HEK293 (cell line): Measurements from ENCODE around the gene SREBF2.

ENCODE experiments used
- CTCF ChIA-PET: fragments of 350-600 bp; formaldehyde crosslinking; extraction: SDS; loops from one replicate; lab custom pipeline; 2021; ENCODE audit warnings: antibody characterized with exemption; lab: Yijun Ruan, JAX
- POLR2A ChIA-PET: fragments of 300-600 bp; formaldehyde crosslinking; extraction: SDS; loops from one replicate; lab custom pipeline; 2020; ENCODE audit warnings: antibody characterized with exemption, inconsistent platforms; lab: Yijun Ruan, JAX
- H3K27ac ChIP-seq: fragments of 200-500 bp; sonication (Bioruptor generic); 2 replicates; pipeline ENCODE4 v1.5.1; 2014; ENCODE audit warnings: low read depth, low read length, control low read depth, inconsistent platforms; ENCODE audit errors: extremely low read depth
- H3K36me3 ChIP-seq, 2 experiments: fragments of 200-500 bp in 1 of 2; sonication (Bioruptor generic) in 1 of 2; 1 replicate in 1 of 2; 2 replicates in 1 of 2; pipeline ENCODE4 v1.5.1; 2014 to 2017; ENCODE audit warnings: inconsistent platforms in 2 of 2, low read length in 2 of 2; ENCODE audit not compliant: control insufficient read depth in 2 of 2, insufficient read depth in 1 of 2
- H3K4me1 ChIP-seq: fragments of 200-500 bp; sonication (Bioruptor generic); 2 replicates; pipeline ENCODE4 v1.5.1; 2014; ENCODE audit warnings: mild to moderate bottlenecking, low read length, inconsistent platforms; ENCODE audit not compliant: control insufficient read depth, insufficient read depth
- H3K4me3 ChIP-seq: 2 replicates; pipeline ENCODE4 v1.5.1; 2011; ENCODE audit warnings: low read depth, mild to moderate bottlenecking, control low read depth, low read length, moderate library complexity
- H3K9me3 ChIP-seq: fragments of 200-500 bp; sonication (Bioruptor generic); 2 replicates; pipeline ENCODE4 v1.5.1; 2014; ENCODE audit warnings: low read depth, low read length, inconsistent platforms; ENCODE audit not compliant: control insufficient read depth, insufficient read depth
- IKZF3 ChIP-seq: fragments of 450-650 bp; IDR thresholded peaks from 2 replicates; pipeline ENCODE4 v1.5.0; 2018; ENCODE audit warnings: missing biosample characterization, mild to moderate bottlenecking, missing genetic modification characterization, moderate library complexity
- SALL2 ChIP-seq: fragments of 450-650 bp; formaldehyde crosslinking; IDR thresholded peaks from 2 replicates; pipeline ENCODE4 v1.5.0; 2017; ENCODE audit warnings: missing biosample characterization, mild to moderate bottlenecking, missing genetic modification characterization, borderline replicate concordance
- ZBTB17 ChIP-seq: fragments of 450-650 bp; formaldehyde crosslinking; IDR thresholded peaks from 2 replicates; pipeline ENCODE4 v1.5.1; 2016; ENCODE audit warnings: missing biosample characterization, missing genetic modification characterization
- ZNF184 ChIP-seq: fragments of 450-650 bp; IDR thresholded peaks from 2 replicates; pipeline ENCODE4 v1.5.1; 2018; ENCODE audit warnings: missing biosample characterization, mild to moderate bottlenecking, missing genetic modification characterization
- ZNF19 ChIP-seq: fragments of 450-650 bp; formaldehyde crosslinking; IDR thresholded peaks from 2 replicates; pipeline ENCODE4; 2016; ENCODE audit warnings: missing biosample characterization, missing genetic modification characterization, low read depth
- ZNF23 ChIP-seq: fragments of 450-650 bp; formaldehyde crosslinking; IDR thresholded peaks from 2 replicates; pipeline ENCODE4 v1.5.1; 2016; ENCODE audit warnings: missing biosample characterization, missing genetic modification characterization, borderline replicate concordance
- ZNF292 ChIP-seq: fragments of 450-650 bp; formaldehyde crosslinking; IDR thresholded peaks from 2 replicates; pipeline ENCODE4 v1.5.1; 2016; ENCODE audit warnings: low read depth, missing biosample characterization, missing genetic modification characterization, borderline replicate concordance
- ZNF302 ChIP-seq: fragments of 450-650 bp; formaldehyde crosslinking; IDR thresholded peaks from 2 replicates; pipeline ENCODE4 v1.5.1; 2016; ENCODE audit warnings: missing biosample characterization, missing genetic modification characterization, low read depth
- ZNF341 ChIP-seq: fragments of 450-650 bp; formaldehyde crosslinking; IDR thresholded peaks from 2 replicates; pipeline ENCODE4; 2016; ENCODE audit warnings: low read depth, missing biosample characterization, missing genetic modification characterization
- ZNF514 ChIP-seq: fragments of 450-650 bp; formaldehyde crosslinking; IDR thresholded peaks from 2 replicates; pipeline ENCODE4 v1.5.1; 2016; ENCODE audit warnings: missing biosample characterization, missing genetic modification characterization
- ZNF555 ChIP-seq: fragments of 450-650 bp; formaldehyde crosslinking; conservative IDR thresholded peaks from 2 replicates; pipeline ENCODE4 v1.5.1; 2017; ENCODE audit warnings: missing biosample characterization, mild to moderate bottlenecking, missing genetic modification characterization, inconsistent platforms
- ZNF596 ChIP-seq: fragments of 450-650 bp; IDR thresholded peaks from 2 replicates; pipeline ENCODE4 v1.5.0; 2018; ENCODE audit warnings: missing biosample characterization, mild to moderate bottlenecking, missing genetic modification characterization, moderate library complexity
- ZNF623 ChIP-seq: fragments of 450-650 bp; formaldehyde crosslinking; IDR thresholded peaks from 2 replicates; pipeline ENCODE4 v1.5.1; 2016; ENCODE audit warnings: missing biosample characterization, missing genetic modification characterization
- ZNF626 ChIP-seq: fragments of 450-650 bp; sonication (Bioruptor Pico); formaldehyde crosslinking; IDR thresholded peaks from 2 replicates; pipeline ENCODE4 v1.5.1; 2018; ENCODE audit warnings: missing biosample characterization, missing genetic modification characterization, inconsistent platforms
- ZNF629 ChIP-seq: fragments of 450-650 bp; formaldehyde crosslinking; IDR thresholded peaks from 2 replicates; pipeline ENCODE4 v1.5.1; 2017; ENCODE audit warnings: missing biosample characterization, missing genetic modification characterization
- TF ChIP-seq, protein P1 (sequence below): fragments of 450-650 bp; formaldehyde crosslinking; IDR thresholded peaks from 2 replicates; pipeline ENCODE4 v1.5.1; 2017; ENCODE audit warnings: missing biosample characterization, missing genetic modification characterization
- TF ChIP-seq, protein P2 (sequence below): fragments of 450-650 bp; formaldehyde crosslinking; IDR thresholded peaks from 2 replicates; pipeline ENCODE4 v1.5.1; 2017; ENCODE audit warnings: missing biosample characterization, missing genetic modification characterization
- TF ChIP-seq, protein P3 (sequence below): fragments of 450-650 bp; formaldehyde crosslinking; IDR thresholded peaks from 2 replicates; pipeline ENCODE4 v1.5.1; 2016; ENCODE audit warnings: missing biosample characterization, missing genetic modification characterization
- TF ChIP-seq, protein P4 (sequence below): fragments of 450-650 bp; formaldehyde crosslinking; IDR thresholded peaks from 2 replicates; pipeline ENCODE4 v1.5.1; 2017; ENCODE audit warnings: missing biosample characterization, missing genetic modification characterization

Gene SREBF2

DNA sequence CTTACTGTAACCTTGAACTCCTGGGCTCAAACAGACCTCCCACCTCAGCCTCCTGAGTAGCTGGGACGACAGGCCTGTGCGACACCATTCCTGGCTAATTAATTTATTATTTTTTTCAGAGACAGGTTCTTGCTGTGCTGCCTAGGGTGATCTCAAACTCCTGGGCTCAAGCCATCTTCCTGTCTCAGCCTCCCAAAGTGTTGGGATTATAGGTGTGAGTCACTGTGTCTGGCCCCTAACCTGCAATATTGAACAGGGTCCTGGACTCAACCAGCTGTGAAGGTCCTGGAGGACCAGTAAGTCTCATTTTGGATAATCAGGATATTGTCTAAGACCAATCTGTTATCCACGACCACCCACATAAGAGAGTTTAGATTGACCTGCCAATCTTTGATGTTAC, 17.2 kb upstream of the SREBF2 start (continued):
- TF ChIP-seq, protein P1, sequence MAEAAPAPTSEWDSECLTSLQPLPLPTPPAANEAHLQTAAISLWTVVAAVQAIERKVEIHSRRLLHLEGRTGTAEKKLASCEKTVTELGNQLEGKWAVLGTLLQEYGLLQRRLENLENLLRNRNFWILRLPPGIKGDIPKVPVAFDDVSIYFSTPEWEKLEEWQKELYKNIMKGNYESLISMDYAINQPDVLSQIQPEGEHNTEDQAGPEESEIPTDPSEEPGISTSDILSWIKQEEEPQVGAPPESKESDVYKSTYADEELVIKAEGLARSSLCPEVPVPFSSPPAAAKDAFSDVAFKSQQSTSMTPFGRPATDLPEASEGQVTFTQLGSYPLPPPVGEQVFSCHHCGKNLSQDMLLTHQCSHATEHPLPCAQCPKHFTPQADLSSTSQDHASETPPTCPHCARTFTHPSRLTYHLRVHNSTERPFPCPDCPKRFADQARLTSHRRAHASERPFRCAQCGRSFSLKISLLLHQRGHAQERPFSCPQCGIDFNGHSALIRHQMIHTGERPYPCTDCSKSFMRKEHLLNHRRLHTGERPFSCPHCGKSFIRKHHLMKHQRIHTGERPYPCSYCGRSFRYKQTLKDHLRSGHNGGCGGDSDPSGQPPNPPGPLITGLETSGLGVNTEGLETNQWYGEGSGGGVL, result no peak

DNA sequence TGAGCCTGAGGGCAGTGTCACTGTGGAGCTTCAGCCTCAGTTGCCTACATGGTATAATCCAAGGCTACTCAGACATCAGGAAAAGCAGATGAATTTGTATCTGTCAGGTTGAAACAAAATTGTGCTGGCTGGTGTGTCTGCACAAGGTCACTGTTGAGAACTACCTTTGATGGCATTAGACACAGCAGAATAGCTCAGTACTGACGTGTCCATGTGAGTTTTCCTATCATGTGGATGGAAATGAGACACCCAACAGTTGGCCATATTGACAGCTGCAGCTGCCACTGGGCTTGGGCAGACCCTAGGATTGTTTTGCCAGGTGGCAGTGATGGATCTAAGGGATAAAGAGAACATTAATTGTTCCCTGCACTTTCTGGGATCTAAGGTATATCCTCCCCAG, 16.7 kb upstream of the SREBF2 start:
- TF ChIP-seq ZBTB17 (no peak), ZNF23 (no peak), SALL2 (tag by site-specific recombination) (no peak), ZNF596 (tag by site-specific recombination) (no peak), ZNF341 (tag by site-specific recombination) (no peak)
- TF ChIP-seq, protein P2, sequence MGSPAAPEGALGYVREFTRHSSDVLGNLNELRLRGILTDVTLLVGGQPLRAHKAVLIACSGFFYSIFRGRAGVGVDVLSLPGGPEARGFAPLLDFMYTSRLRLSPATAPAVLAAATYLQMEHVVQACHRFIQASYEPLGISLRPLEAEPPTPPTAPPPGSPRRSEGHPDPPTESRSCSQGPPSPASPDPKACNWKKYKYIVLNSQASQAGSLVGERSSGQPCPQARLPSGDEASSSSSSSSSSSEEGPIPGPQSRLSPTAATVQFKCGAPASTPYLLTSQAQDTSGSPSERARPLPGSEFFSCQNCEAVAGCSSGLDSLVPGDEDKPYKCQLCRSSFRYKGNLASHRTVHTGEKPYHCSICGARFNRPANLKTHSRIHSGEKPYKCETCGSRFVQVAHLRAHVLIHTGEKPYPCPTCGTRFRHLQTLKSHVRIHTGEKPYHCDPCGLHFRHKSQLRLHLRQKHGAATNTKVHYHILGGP (tag by site-specific recombination), result no peak
- TF ChIP-seq, all 188 proteins: peak for 0
- H3K4me1 ChIP-seq, result no peaks in the 10 kb centered on the region
- H3K9me3 ChIP-seq, result no peaks in the 10 kb centered on the region
- H3K36me3 ChIP-seq, result peaks cover 10 to 61% of the 10 kb centered on the region in 2 experiments; a peak in 2 of 3 replicates
- POLR2A ChIA-PET, result no interaction called here
- H3K4me3 ChIP-seq, result no peak overlapping the region
- CTCF ChIA-PET, result no interaction called here
- H3K27ac ChIP-seq, result no peak overlapping the region

DNA sequence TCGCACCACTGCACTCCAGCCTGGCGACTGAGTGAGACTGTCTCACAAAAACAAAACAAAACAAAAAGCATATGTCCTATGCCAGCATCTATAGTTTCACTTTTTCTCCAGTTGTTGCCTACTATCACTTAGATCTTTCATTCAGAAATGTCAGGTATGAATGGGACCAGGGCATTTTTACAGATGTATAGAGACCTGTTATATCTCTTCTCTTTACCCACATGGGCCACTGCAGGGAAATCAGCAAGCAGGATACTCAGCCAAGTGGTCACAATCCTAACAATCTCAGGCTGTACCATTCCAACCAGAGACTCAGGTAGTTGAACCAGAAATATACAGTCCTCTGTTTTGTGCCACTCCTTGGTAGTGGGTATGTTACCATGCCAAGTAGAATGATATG, 16.0 kb upstream of the SREBF2 start:
- POLR2A ChIA-PET, result no interaction called here
- H3K4me3 ChIP-seq, result no peak overlapping the region
- CTCF ChIA-PET, result interaction anchor here (1.6 kb wide), 1 partner anchor 15 kb away, joined by 4 read pairs; no protein-coding TSS in a partner anchor
- no peaks in the 10 kb centered on the region for H3K4me1 ChIP-seq
- no peaks in the 10 kb centered on the region for H3K9me3 ChIP-seq
- TF ChIP-seq, protein P1, result no peak
- TF ChIP-seq, protein P3, sequence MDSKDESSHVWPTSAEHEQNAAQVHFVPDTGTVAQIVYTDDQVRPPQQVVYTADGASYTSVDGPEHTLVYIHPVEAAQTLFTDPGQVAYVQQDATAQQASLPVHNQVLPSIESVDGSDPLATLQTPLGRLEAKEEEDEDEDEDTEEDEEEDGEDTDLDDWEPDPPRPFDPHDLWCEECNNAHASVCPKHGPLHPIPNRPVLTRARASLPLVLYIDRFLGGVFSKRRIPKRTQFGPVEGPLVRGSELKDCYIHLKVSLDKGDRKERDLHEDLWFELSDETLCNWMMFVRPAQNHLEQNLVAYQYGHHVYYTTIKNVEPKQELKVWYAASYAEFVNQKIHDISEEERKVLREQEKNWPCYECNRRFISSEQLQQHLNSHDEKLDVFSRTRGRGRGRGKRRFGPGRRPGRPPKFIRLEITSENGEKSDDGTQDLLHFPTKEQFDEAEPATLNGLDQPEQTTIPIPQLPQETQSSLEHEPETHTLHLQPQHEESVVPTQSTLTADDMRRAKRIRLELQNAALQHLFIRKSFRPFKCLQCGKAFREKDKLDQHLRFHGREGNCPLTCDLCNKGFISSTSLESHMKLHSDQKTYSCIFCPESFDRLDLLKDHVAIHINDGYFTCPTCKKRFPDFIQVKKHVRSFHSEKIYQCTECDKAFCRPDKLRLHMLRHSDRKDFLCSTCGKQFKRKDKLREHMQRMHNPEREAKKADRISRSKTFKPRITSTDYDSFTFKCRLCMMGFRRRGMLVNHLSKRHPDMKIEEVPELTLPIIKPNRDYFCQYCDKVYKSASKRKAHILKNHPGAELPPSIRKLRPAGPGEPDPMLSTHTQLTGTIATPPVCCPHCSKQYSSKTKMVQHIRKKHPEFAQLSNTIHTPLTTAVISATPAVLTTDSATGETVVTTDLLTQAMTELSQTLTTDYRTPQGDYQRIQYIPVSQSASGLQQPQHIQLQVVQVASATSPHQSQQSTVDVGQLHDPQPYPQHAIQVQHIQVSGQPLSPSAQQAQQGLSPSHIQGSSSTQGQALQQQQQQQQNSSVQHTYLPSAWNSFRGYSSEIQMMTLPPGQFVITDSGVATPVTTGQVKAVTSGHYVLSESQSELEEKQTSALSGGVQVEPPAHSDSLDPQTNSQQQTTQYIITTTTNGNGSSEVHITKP (tag by site-specific recombination), result 0 out of 2 replicates have a peak, but pooled peaks have one; percentile 14
- peaks cover 10 to 59% of the 10 kb centered on the region in 2 experiments; a peak in 2 of 3 replicates for H3K36me3 ChIP-seq
- no peak overlapping the region for H3K27ac ChIP-seq

DNA sequence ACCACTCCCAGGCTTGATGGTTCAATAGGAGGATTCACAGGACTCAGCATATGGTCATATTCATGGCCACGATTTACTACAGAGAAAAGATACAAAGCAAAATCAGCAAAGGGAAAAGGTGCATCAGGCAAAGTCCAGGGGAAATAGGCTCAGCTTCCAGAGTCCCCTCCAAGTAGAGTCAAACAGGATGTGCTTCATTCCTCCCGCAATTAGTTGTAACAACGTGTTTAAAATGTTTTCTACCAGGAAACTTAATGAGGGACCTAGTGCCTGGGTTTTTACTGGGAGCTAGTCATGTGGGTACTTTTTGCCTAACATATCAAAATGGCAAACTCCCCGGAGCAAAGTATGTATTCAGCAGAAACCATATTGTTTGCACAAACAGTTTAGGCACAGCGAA, 14.9 kb upstream of the SREBF2 start:
- POLR2A ChIA-PET, result no interaction called here
- H3K4me1 ChIP-seq, result no peaks in the 10 kb centered on the region
- no peak overlapping the region for H3K4me3 ChIP-seq
- H3K9me3 ChIP-seq, result no peaks in the 10 kb centered on the region
- no peak overlapping the region for H3K27ac ChIP-seq
- CTCF ChIA-PET, result interaction anchor here (0.6 to 1.6 kb wide), 4 partner anchors 14 to 121 kb away, joined by 3 to 4 read pairs (median 3); no protein-coding TSS in a partner anchor
- peaks cover 10 to 64% of the 10 kb centered on the region in 2 experiments; a peak in 2 of 3 replicates for H3K36me3 ChIP-seq
- TF ChIP-seq ZNF292 (tag by site-specific recombination), result no peak
- TF ChIP-seq ZNF555 (tag by site-specific recombination), result no peak
- TF ChIP-seq, protein P4, sequence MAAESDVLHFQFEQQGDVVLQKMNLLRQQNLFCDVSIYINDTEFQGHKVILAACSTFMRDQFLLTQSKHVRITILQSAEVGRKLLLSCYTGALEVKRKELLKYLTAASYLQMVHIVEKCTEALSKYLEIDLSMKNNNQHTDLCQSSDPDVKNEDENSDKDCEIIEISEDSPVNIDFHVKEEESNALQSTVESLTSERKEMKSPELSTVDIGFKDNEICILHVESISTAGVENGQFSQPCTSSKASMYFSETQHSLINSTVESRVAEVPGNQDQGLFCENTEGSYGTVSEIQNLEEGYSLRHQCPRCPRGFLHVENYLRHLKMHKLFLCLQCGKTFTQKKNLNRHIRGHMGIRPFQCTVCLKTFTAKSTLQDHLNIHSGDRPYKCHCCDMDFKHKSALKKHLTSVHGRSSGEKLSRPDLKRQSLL (tag by site-specific recombination), result no peak
- no peak for TF ChIP-seq IKZF3 (tag by site-specific recombination)
- no peak for TF ChIP-seq ZNF626 (tag by site-specific recombination)
- no peak for TF ChIP-seq ZNF623 (tag by site-specific recombination)
- no peak for TF ChIP-seq ZNF184 (tag by site-specific recombination)
- TF ChIP-seq ZNF596 (tag by site-specific recombination), result no peak
- no peak for TF ChIP-seq ZNF629 (tag by site-specific recombination)
- TF ChIP-seq ZNF514 (tag by site-specific recombination), result no peak
- TF ChIP-seq ZNF19 (tag by site-specific recombination), result no peak
- no peak for TF ChIP-seq ZNF341 (tag by site-specific recombination)
- no peak for TF ChIP-seq ZNF302 (tag by site-specific recombination)
